Breast epithelium (tissue), 3 donors: Measurements from ENCODE around the gene EXOC3L4.
A peak's percentile ranks its signal among the peaks of the same experiment; 100 is the strongest.

Experiments used
- CTCF ChIP-seq, 3 donors: fragments of 450-650 bp; IDR thresholded peaks; one replicate each; pipeline ENCODE4 v1.5.1; 2016 to 2017; ENCODE audit warnings: antibody characterized with exemption in 3 of 3, mild to moderate bottlenecking in 3 of 3, moderate library complexity in 3 of 3
- POLR2A ChIP-seq: fragments of 450-650 bp; IDR thresholded peaks from one replicate; pipeline ENCODE4 v1.6.1; 2016; ENCODE audit warnings: antibody characterized with exemption, mild to moderate bottlenecking, moderate library complexity
- POLR2AphosphoS5 ChIP-seq, 3 donors: sonication (generic); formaldehyde crosslinking; IDR thresholded peaks; one replicate each; pipeline ENCODE4 v1.6.1; 2017; ENCODE audit warnings: antibody characterized with exemption in 3 of 3

- no peak for TF ChIP-seq POLR2A
- TF ChIP-seq CTCF (IDR thresholded peaks at IDR 0.05), result no peak
- TF ChIP-seq POLR2AphosphoS5 (IDR thresholded peaks at IDR 0.05), result peak in 2 of 3 donors; percentile 44 to 50
These were observed 36.4 kb downstream of the EXOC3L4 start for GRCh38 chr14:103130965-103131364.
